ENCODE data around the gene PDGFRB.

- TF ChIP-seq POLR2AphosphoS5 (IDR thresholded peaks at IDR 0.05) (no peak), CTCF (IDR thresholded peaks at IDR 0.05) (no peak)
Observed at GRCh38 chr5:150160448-150161081, 4.9 kb upstream of the PDGFRB start.

Data from breast epithelium (tissue), 3 donors.